ENCODE results near the gene C3orf33. TPM values are rescaled to one million over a fixed set of nuclear protein-coding genes. Genes with fewer than 3 reads are reported as not detected.

C3orf33 gene
- total RNA-seq, 4 donors from 2014 or later, result 2.3 to 4.2 (median 3.1) TPM

GRCh38 chr3:155780291-155780690 lies 25.8 kb downstream of the C3orf33 start:
- TF ChIP-seq POLR2A (IDR thresholded peaks at IDR 0.05) (no peak), EP300 (IDR thresholded peaks at IDR 0.05) (no peak), POLR2AphosphoS5 (IDR thresholded peaks at IDR 0.05) (no peak), CTCF (IDR thresholded peaks at IDR 0.05) (no peak)
- Histone ChIP-seq H3K27me3 (no peaks in the 10 kb centered on the region), H3K9me3 (peaks cover 0 to 19% (median 0%) of the 10 kb centered on the region in 3 donors), H3K4me1 (no peaks in the 10 kb centered on the region), H3K36me3 (peaks cover 0 to 38% of the 10 kb centered on the region in 2 donors), H3K4me3 (no peak overlapping the region), H3K27ac (no peak overlapping the region)
- ATAC-seq, result no peak

GRCh38 chr3:155778462-155778861 lies 27.6 kb downstream of the C3orf33 start:
- peaks cover 0 to 9% (median 2%) of the 10 kb centered on the region in 3 donors for H3K4me1 ChIP-seq
- peaks cover 0 to 39% of the 10 kb centered on the region in 2 donors for H3K36me3 ChIP-seq
- TF ChIP-seq POLR2AphosphoS5 (IDR thresholded peaks at IDR 0.05), result no peak
- TF ChIP-seq POLR2A (IDR thresholded peaks at IDR 0.05), result no peak
- TF ChIP-seq EP300 (IDR thresholded peaks at IDR 0.05), result no peak
- no peak for TF ChIP-seq CTCF (IDR thresholded peaks at IDR 0.05)
- no peak overlapping the region for H3K27ac ChIP-seq
- no peak overlapping the region for H3K4me3 ChIP-seq
- peaks cover 0 to 19% (median 0%) of the 10 kb centered on the region in 3 donors for H3K9me3 ChIP-seq
- no peaks in the 10 kb centered on the region for H3K27me3 ChIP-seq
- no peak for ATAC-seq

GRCh38 chr3:155772801-155773200 lies 33.3 kb downstream of the C3orf33 start:
- Histone ChIP-seq H3K27me3 (no peaks in the 10 kb centered on the region), H3K36me3 (peaks cover 0 to 19% of the 10 kb centered on the region in 2 donors), H3K9me3 (no peaks in the 10 kb centered on the region), H3K4me3 (no peak overlapping the region), H3K27ac (peak overlapping the region in 1 of 4 donors; percentile 1), H3K4me1 (peaks cover 0 to 24% (median 3%) of the 10 kb centered on the region in 3 donors)
- 43 to 60% methylated on average over 1 of the region's 1 CpG for WGBS, 2 donors (ENCODE audit: low coverage in 1 of 2)
- ATAC-seq, result no peak
- TF ChIP-seq POLR2AphosphoS5 (IDR thresholded peaks at IDR 0.05) (no peak), POLR2A (IDR thresholded peaks at IDR 0.05) (no peak), CTCF (IDR thresholded peaks at IDR 0.05) (no peak), EP300 (IDR thresholded peaks at IDR 0.05) (no peak)

GRCh38 chr3:155771126-155771525 lies 35.0 kb downstream of the C3orf33 start:
- 91 to 100% methylated on average over 2 to 4 of the region's 6 CpGs for WGBS, 2 donors (ENCODE audit: low coverage in 1 of 2)
- TF ChIP-seq POLR2A (IDR thresholded peaks at IDR 0.05), result no peak
- no peak for TF ChIP-seq EP300 (IDR thresholded peaks at IDR 0.05)
- Histone ChIP-seq H3K9me3 (no peaks in the 10 kb centered on the region), H3K4me3 (no peak overlapping the region), H3K27ac (no peak overlapping the region), H3K36me3 (peaks cover 0 to 32% of the 10 kb centered on the region in 2 donors), H3K27me3 (no peaks in the 10 kb centered on the region), H3K4me1 (peaks cover 0 to 24% (median 3%) of the 10 kb centered on the region in 3 donors)
- ATAC-seq, result no peak

- no peak for TF ChIP-seq POLR2AphosphoS5 (IDR thresholded peaks at IDR 0.05)
- TF ChIP-seq POLR2A (IDR thresholded peaks at IDR 0.05), result no peak
- no peak for TF ChIP-seq CTCF (IDR thresholded peaks at IDR 0.05)
- Histone ChIP-seq H3K9me3 (no peaks in the 10 kb centered on the region), H3K27ac (no peak overlapping the region), H3K36me3 (peaks cover 0 to 45% of the 10 kb centered on the region in 2 donors), H3K27me3 (no peaks in the 10 kb centered on the region), H3K4me3 (no peak overlapping the region), H3K4me1 (no peaks in the 10 kb centered on the region)
- ATAC-seq, result no peak
- 63 to 82% methylated on average over 1 of the region's 1 CpG for WGBS, 2 donors (ENCODE audit: low coverage in 1 of 2)
Measured at GRCh38 chr3:155766206-155766605, 39.9 kb downstream of the C3orf33 start.

Measured in gastroesophageal sphincter (tissue), 4 donors.